ENCODE results near the gene PRKACG. TPM values are rescaled to one million over a fixed set of nuclear protein-coding genes. Genes with fewer than 3 reads are reported as not detected.

Gene PRKACG
- total and polyA plus RNA-seq, 2 of the 8 experiments (the other 6 are each of a cell fraction or from before 2014, with no cell fraction given) = not detected

DNA sequence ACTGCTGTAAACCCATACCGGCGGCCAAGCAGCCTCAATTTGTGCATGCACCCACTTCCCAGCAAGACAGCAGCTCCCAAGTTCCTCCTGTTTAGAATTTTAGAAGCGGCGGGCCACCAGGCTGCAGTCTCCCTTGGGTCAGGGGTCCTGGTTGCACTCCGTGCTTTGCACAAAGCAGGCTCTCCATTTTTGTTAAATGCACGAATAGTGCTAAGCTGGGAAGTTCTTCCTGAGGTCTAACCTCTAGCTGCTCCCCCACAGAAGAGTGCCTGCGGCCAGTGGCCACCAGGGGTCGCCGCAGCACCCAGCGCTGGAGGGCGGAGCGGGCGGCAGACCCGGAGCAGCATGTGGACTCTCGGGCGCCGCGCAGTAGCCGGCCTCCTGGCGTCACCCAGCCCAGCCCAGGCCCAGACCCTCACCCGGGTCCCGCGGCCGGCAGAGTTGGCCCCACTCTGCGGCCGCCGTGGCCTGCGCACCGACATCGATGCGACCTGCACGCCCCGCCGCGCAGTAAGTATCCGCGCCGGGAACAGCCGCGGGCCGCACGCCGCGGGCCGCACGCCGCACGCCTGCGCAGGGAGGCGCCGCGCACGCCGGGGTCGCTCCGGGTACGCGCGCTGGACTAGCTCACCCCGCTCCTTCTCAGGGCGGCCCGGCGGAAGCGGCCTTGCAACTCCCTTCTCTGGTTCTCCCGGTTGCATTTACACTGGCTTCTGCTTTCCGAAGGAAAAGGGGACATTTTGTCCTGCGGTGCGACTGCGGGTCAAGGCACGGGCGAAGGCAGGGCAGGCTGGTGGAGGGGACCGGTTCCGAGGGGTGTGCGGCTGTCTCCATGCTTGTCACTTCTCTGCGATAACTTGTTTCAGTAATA, 21.8 kb upstream of the PRKACG start, which contains the start of gene FXN:
Gene FXN, plus strand, starts transcription at position 315 of the 871 bp plus-strand sequence. Its CDS starts 31 bp downstream, at position 346.
- H4K20me1 ChIP-seq (replicated peaks in 1 of 2; ENCODE audit: control insufficient read depth in 1 of 2, insufficient read depth in 2 of 2, low read length in 2 of 2) = peaks cover 0 to 2% of the 10 kb centered on the region in 2 experiments
- FAIRE-seq (no peak), DNase-seq (ENCODE audit: low read depth in 1 of 2, low spot score in 2 of 2) (peak; percentile 53 to 91)
- peak within 1 kb of the TSS; percentile 13 for H3K56ac ChIP-seq (replicated peaks; ENCODE audit: insufficient read length, low read depth, low read length)
- peaks cover 5 to 40% of the 10 kb centered on the region in 2 experiments; a peak in 3 of 4 replicates for H3K79me2 ChIP-seq (ENCODE audit: control insufficient read depth in 1 of 2, insufficient read depth in 2 of 2, low read length in 2 of 2)
- no peak within 1 kb of the TSS for H2BK20ac ChIP-seq (ENCODE audit: low read length)
- no peak within 1 kb of the TSS for H3K14ac ChIP-seq (ENCODE audit: insufficient read length)
- H4K8ac ChIP-seq (ENCODE audit: extremely low read depth, insufficient read depth, low read length) = peak within 1 kb of the TSS; percentile 95
- H3K79me1 ChIP-seq (ENCODE audit: low read depth, low read length) = no peaks in the 10 kb centered on the region; the same call in 1 of the 2 replicates
- no peak within 1 kb of the TSS for H4K5ac ChIP-seq (ENCODE audit: insufficient read length, low read depth, low read length)
- H3K9me3 ChIP-seq (ENCODE audit: insufficient read depth in 2 of 2, low read depth in 1 of 2, low read length in 1 of 2) = no peaks in the 10 kb centered on the region
- H3K4me2 ChIP-seq (ENCODE audit: insufficient read depth in 1 of 2, low read depth in 2 of 2, low read length in 2 of 2) = peak within 1 kb of the TSS; percentile 71 to 77
- H3K18ac ChIP-seq (ENCODE audit: extremely low read depth, low read length) = peak within 1 kb of the TSS; percentile 4; the same call in 1 of the 2 replicates
- H4K91ac ChIP-seq (replicated peaks; ENCODE audit: insufficient read length, low read length) = no peak within 1 kb of the TSS
- peak within 1 kb of the TSS; percentile 61 to 96 (median 83) for H3K4me3 ChIP-seq (ENCODE audit: extremely low read depth in 1 of 4, insufficient read depth in 2 of 4, low read depth in 3 of 4, low read length in 4 of 4)
- POLR2A ChIA-PET (ENCODE audit: partially characterized antibody) = interaction anchor here (0.6 to 2.0 kb wide), 15 partner anchors 10 to 272 kb away, joined by 3 to 8 read pairs (median 3); no protein-coding TSS in a partner anchor
- no peaks in the 10 kb centered on the region for H3K36me3 ChIP-seq (ENCODE audit: control insufficient read depth in 2 of 4, insufficient read depth in 4 of 4, low read length in 3 of 4)
- CTCF ChIA-PET (ENCODE audit: partially characterized antibody) = interaction anchor here (0.6 to 1.5 kb wide), 23 partner anchors 8 to 452 kb away, joined by 3 to 7 read pairs (median 3); partner anchors contain the start of gene PRKACG
- no peaks in the 10 kb centered on the region for H3K27me3 ChIP-seq (replicated peaks in 1 of 4; ENCODE audit: control insufficient read depth in 3 of 4, extremely low read depth in 1 of 4, insufficient read depth in 3 of 4, low read length in 3 of 4)
- peak within 1 kb of the TSS; percentile 48; the same call in 1 of the 2 replicates for H3K27ac ChIP-seq (ENCODE audit: low read depth, low read length)
- 2% methylated on average over 58 of the region's 75 CpGs; no CpG with 5 or more reads in 1 of the 2 experiments for WGBS, 2 experiments (ENCODE audit: extremely low coverage in 1 of 2, insufficient coverage in 1 of 2, insufficient read length in 1 of 2, insufficient replicate concordance in 2 of 2, low coverage in 1 of 2, low lambda C conversion rate in 2 of 2, missing lambda C conversion rate in 1 of 2)
- no peak within 1 kb of the TSS for H2BK5ac ChIP-seq (ENCODE audit: low read depth, low read length)
- no peak within 1 kb of the TSS for H2BK15ac ChIP-seq (ENCODE audit: low read length)
- no peak within 1 kb of the TSS for H2BK120ac ChIP-seq (replicated peaks; ENCODE audit: low read depth, low read length)
- H3K4ac ChIP-seq (replicated peaks; ENCODE audit: insufficient read length, low read depth, low read length) = peak within 1 kb of the TSS; percentile 34
- peaks cover 7% of the 10 kb centered on the region; the same call in 1 of the 2 replicates for H3K23me2 ChIP-seq (ENCODE audit: low read depth, low read length)
- H2AK5ac ChIP-seq (ENCODE audit: low read depth, low read length) = no peak within 1 kb of the TSS
- peak within 1 kb of the TSS; percentile 81; the same call in 1 of the 2 replicates for H2AFZ ChIP-seq (ENCODE audit: low read length)
- peaks cover 0 to 4% (median 1%) of the 10 kb centered on the region in 4 experiments; a peak in 2 of 7 replicates for H3K4me1 ChIP-seq (replicated peaks in 1 of 4; ENCODE audit: control insufficient read depth in 3 of 4, insufficient read depth in 4 of 4, low read length in 3 of 4)
- no peak within 1 kb of the TSS for H3K23ac ChIP-seq (ENCODE audit: insufficient read length)
- no peak within 1 kb of the TSS for H2BK12ac ChIP-seq (ENCODE audit: low read depth, low read length)
- peak within 1 kb of the TSS; percentile 32 to 83 (median 74) for H3K9ac ChIP-seq (replicated peaks in 1 of 4; ENCODE audit: extremely low read depth in 1 of 4, low read depth in 3 of 4, low read length in 3 of 4)
- TF ChIP-seq NRF1 (IDR thresholded peaks at IDR 0.05; ENCODE audit: low read depth, low read length) (peak; percentile 54), FOSL1 (IDR thresholded peaks at IDR 0.05; ENCODE audit: insufficient read depth, low read depth, low read length) (no peak), POLR2A (IDR thresholded peaks at IDR 0.05; ENCODE audit: control extremely low read depth in 1 of 2, low read depth in 2 of 2, low read length in 2 of 2) (peak; percentile 80 to 81), CEBPB (IDR thresholded peaks at IDR 0.05; ENCODE audit: low read depth, low read length) (no peak), KDM4A (IDR thresholded peaks at IDR 0.05; ENCODE audit: low read depth, low read length, severe bottlenecking) (peak; percentile 52), HDAC2 (IDR thresholded peaks at IDR 0.05; ENCODE audit: borderline replicate concordance in 1 of 2, low read depth in 2 of 2, low read length in 2 of 2) (peak; percentile 34 to 99; a peak in 3 of 4 replicates), CBX5 (IDR thresholded peaks at IDR 0.05; ENCODE audit: low read depth, low read length) (no peak), SIX5 (IDR thresholded peaks at IDR 0.05; ENCODE audit: low read depth, low read length) (no peak)
- TF ChIP-seq, protein P1, sequence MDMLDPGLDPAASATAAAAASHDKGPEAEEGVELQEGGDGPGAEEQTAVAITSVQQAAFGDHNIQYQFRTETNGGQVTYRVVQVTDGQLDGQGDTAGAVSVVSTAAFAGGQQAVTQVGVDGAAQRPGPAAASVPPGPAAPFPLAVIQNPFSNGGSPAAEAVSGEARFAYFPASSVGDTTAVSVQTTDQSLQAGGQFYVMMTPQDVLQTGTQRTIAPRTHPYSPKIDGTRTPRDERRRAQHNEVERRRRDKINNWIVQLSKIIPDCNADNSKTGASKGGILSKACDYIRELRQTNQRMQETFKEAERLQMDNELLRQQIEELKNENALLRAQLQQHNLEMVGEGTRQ (IDR thresholded peaks at IDR 0.05; ENCODE audit: low read length) = no peak; the same call in 1 of the 2 replicates

All from H1 (cell line).